Astrocyte of the spinal cord (primary cell): ENCODE measurements around the gene GTF2H3.

ENCODE experiments used
- DNase-seq: peaks from one replicate; pipeline ENCODE4 v3.0.0; 2011; ENCODE audit warnings: low read depth, low spot score
- H3K4me3 ChIP-seq: 2 replicates; pipeline ENCODE4 v1.5.1; 2011; ENCODE audit warnings: low read depth, mild to moderate bottlenecking, low read length, moderate library complexity
- in situ Hi-C: cut with HindIII; loops from 2 replicates; pipeline ENCODE4 v1.10.0; 2017; ENCODE audit warnings: low sequenced_read_pairs
- TF ChIP-seq, protein P1 (sequence below): IDR thresholded peaks from 2 replicates; pipeline ENCODE4 v1.5.1; 2012; ENCODE audit warnings: low read depth, mild to moderate bottlenecking, low read length, inconsistent platforms

Gene GTF2H3

DNA sequence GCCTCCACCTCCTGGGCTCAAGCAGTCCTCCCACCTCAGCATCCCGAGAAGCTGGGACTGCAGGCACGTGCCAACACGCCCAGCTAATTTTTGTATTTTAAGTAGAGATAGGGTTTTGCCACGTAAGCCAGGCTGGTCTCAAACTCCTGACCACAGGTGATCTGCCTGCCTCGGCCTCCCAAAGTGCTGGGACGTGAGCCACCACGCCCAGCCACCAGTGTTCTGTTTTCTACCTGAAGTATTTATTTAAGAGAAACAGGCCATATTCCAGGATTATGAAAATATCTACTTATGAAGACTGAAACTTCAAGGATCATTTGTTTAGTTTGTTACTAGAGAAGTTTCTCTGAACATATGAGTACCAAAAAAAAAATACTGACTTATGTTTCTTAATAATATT lies 10.3 kb downstream of the GTF2H3 start:
- in situ Hi-C loops = no loop called here
- no peak overlapping the region for H3K4me3 ChIP-seq
- no peak for DNase-seq
- TF ChIP-seq, protein P1, sequence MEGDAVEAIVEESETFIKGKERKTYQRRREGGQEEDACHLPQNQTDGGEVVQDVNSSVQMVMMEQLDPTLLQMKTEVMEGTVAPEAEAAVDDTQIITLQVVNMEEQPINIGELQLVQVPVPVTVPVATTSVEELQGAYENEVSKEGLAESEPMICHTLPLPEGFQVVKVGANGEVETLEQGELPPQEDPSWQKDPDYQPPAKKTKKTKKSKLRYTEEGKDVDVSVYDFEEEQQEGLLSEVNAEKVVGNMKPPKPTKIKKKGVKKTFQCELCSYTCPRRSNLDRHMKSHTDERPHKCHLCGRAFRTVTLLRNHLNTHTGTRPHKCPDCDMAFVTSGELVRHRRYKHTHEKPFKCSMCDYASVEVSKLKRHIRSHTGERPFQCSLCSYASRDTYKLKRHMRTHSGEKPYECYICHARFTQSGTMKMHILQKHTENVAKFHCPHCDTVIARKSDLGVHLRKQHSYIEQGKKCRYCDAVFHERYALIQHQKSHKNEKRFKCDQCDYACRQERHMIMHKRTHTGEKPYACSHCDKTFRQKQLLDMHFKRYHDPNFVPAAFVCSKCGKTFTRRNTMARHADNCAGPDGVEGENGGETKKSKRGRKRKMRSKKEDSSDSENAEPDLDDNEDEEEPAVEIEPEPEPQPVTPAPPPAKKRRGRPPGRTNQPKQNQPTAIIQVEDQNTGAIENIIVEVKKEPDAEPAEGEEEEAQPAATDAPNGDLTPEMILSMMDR = no peak

DNA sequence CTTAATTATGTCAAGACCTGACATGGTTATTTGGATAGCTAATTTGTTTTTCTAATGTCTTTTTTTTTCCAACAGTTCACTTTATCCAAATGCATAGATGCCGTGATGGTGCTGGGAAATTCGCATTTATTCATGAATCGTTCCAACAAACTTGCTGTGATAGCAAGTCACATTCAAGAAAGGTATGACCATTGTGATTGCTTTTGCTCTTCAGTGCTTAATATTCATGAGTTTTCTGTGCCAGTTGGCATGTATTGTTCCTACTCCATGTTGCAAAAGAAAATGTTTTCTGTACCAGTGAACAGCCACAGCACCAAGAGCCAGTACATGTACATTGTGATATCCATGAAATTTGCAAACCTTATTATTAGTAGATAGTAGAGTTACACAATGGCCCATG lies 11.8 kb downstream of the GTF2H3 start:
- in situ Hi-C loops = no loop called here
- no peak overlapping the region for H3K4me3 ChIP-seq
- TF ChIP-seq, protein P1 = no peak
- no peak for DNase-seq

DNA sequence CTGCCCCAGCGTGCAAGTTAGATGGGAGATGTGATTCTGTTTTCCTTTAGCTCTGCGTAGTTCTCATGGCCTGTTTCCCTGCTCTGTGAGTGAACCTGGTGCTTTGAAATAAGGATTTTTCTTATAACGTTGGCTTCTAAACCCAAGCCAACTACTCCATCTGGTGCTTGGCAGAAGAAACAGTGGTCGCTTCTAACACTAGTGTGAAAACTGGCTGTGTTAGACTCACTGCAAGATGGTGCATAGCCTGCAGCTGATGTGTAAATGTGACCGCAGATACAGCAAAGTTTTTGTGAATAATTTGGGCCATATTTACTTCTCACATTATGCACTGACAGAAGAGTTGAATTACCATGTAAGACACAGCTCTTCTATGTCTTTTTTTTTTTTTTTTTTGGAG lies 12.2 kb downstream of the GTF2H3 start:
- TF ChIP-seq, protein P1 = no peak
- no peak overlapping the region for H3K4me3 ChIP-seq
- in situ Hi-C loops = no loop called here
- no peak for DNase-seq

DNA sequence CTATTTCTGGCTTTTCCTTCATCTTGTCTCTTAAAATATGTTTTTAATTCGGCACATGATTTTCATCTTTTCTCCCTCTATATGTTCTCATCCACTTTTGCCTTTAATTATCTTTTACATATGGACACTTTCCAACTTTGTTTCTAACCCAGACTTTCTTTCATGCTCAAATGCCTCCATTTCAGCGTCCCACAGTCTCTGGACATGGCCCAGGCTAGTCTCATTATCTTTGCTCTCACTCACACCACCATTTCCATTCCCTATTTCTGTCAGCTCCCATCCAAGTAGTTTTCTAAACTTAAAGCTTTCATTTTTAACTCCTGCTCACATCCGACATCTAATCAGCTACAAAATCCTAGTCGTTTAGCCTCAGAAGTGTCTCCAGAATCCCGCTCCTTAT lies 14.8 kb downstream of the GTF2H3 start:
- H3K4me3 ChIP-seq = no peak overlapping the region
- TF ChIP-seq, protein P1 = no peak
- in situ Hi-C loops = no loop called here
- DNase-seq = no peak

DNA sequence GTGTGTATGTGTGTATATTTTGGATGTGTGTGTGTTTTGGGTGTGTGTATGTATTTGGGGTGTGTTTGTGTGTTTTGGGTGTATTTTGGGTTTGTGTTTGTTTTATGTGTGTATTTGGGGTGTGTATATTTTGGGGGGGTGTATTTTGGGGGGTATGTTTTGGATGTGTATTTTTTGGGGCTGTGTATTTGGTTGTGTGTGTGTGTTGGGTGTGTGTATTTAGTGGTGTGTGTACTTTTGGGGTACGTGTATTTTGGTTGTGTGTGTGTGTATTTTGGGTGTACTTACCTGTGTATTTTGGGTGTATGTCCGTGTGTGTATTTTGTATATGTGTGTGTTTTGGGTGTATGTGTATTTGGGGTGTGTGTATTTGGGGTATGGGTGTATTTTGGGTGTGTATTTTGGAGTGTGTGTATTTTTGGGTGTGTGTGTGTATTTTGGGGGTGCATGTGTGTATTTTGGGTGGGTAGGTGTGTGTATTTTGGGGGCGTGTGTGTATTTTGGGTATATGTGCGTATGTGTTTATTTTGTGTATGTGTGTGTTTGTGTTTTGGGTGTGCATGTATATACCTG lies 20.6 kb downstream of the GTF2H3 start:
- TF ChIP-seq, protein P1 = no peak
- H3K4me3 ChIP-seq = no peak overlapping the region
- in situ Hi-C loops = no loop called here
- no peak for DNase-seq

DNA sequence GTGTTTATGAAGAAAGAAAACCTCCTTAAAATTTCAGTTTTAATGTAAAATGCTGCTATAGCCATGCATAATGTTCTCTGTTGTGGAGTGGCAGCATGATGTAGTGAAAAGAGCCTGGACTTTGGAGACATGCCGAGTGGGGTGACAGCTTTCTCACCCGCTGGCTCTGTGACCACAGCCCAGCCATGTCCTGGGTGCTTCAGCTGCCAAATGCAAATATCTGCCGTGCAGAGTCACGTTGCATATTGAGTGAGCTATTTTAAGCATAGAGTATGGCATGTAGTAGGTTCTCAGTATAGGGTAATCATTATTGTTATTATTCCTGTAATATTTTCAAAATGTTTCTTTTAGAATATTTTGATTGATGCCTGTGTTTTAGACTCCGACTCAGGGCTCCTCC lies 21.8 kb downstream of the GTF2H3 start:
- DNase-seq = no peak
- H3K4me3 ChIP-seq = no peak overlapping the region
- TF ChIP-seq, protein P1 = no peak
- in situ Hi-C loops = no loop called here

DNA sequence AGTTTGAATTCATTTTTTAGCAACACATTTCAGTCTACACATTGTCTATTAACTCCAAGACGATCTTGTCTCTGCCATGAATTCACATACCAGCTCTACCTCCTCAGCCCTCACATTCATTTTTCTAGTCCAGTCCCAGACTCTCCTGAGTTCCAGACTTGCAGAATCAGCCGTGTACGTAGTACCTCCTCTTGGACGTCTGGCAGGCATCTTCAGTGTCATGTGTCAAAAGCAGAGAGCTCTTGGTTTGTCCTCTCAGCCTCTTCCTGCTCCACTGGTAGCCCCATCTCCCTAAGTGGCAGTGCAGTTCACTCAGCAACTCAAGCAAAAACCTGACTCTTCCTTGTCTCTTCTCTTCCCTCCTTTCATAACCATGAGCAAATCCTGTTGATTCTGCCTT lies 22.8 kb downstream of the GTF2H3 start:
- in situ Hi-C loops = no loop called here
- DNase-seq = no peak
- TF ChIP-seq, protein P1 = no peak
- no peak overlapping the region for H3K4me3 ChIP-seq
